GM21360 (cell line): ENCODE measurements around the gene VPS29.
"Not testable (repeated sequence)": the region's sequence is repeated elsewhere in the genome, so short reads cannot be mapped to it uniquely, and the experiment has no call there.

ENCODE experiments used
- ATAC-seq: cut with Tn5 transposase; IDR thresholded peaks from one replicate; pipeline ENCODE4 v1.9.1; 2021; ENCODE audit warnings: mild to moderate bottlenecking, moderate library complexity; ENCODE audit not compliant: unreplicated experiment

The VPS29 gene

GRCh38 chr12:110501752-110502738, at the start of gene VPS29, which contains the start of gene RAD9B:
TSS of gene VPS29 (minus strand) at chr12:110502111. CDS start at chr12:110502051, 60 bp downstream.
TSS of gene RAD9B (plus strand) at chr12:110502331. CDS start at chr12:110502338, 7 bp downstream.
- ATAC-seq: peak; percentile 90

GRCh38 chr12:110550981-110551380, 49.1 kb upstream of the VPS29 start:
- ATAC-seq: no peak

GRCh38 chr12:110549716-110550115, 47.8 kb upstream of the VPS29 start:
- no peak for ATAC-seq

- no peak for ATAC-seq
Measured at GRCh38 chr12:110548678-110549077, 46.8 kb upstream of the VPS29 start.

- ATAC-seq: no peak
Measured at GRCh38 chr12:110547090-110547489, 45.2 kb upstream of the VPS29 start.

GRCh38 chr12:110546339-110546738, 44.4 kb upstream of the VPS29 start:
- ATAC-seq: no peak

- ATAC-seq: no peak
Measured at GRCh38 chr12:110545812-110546211, 43.9 kb upstream of the VPS29 start.

GRCh38 chr12:110545259-110545658, 43.3 kb upstream of the VPS29 start:
- not testable (repeated sequence) for ATAC-seq

GRCh38 chr12:110543965-110544364, 42.1 kb upstream of the VPS29 start:
- no peak for ATAC-seq

- ATAC-seq: no peak
Measured at GRCh38 chr12:110543252-110543959, 41.5 kb upstream of the VPS29 start.

GRCh38 chr12:110540048-110540447, 38.1 kb upstream of the VPS29 start:
- no peak for ATAC-seq

- no peak for ATAC-seq
Measured at GRCh38 chr12:110538869-110539622, 37.1 kb upstream of the VPS29 start.

- no peak for ATAC-seq
Measured at GRCh38 chr12:110537605-110538409, 35.9 kb upstream of the VPS29 start.

GRCh38 chr12:110536834-110537604, 35.1 kb upstream of the VPS29 start:
- ATAC-seq: no peak

GRCh38 chr12:110534811-110535210, 32.9 kb upstream of the VPS29 start:
- ATAC-seq: no peak

- no peak for ATAC-seq
Measured at GRCh38 chr12:110533607-110534006, 31.7 kb upstream of the VPS29 start.

- no peak for ATAC-seq
Measured at GRCh38 chr12:110532644-110533043, 30.7 kb upstream of the VPS29 start.

GRCh38 chr12:110531741-110532333, 29.9 kb upstream of the VPS29 start:
- peak; percentile 71 for ATAC-seq

- no peak for ATAC-seq
Measured at GRCh38 chr12:110530511-110530910, 28.6 kb upstream of the VPS29 start.
